ENCODE results near the gene FKBP4.

The FKBP4 gene

DNA sequence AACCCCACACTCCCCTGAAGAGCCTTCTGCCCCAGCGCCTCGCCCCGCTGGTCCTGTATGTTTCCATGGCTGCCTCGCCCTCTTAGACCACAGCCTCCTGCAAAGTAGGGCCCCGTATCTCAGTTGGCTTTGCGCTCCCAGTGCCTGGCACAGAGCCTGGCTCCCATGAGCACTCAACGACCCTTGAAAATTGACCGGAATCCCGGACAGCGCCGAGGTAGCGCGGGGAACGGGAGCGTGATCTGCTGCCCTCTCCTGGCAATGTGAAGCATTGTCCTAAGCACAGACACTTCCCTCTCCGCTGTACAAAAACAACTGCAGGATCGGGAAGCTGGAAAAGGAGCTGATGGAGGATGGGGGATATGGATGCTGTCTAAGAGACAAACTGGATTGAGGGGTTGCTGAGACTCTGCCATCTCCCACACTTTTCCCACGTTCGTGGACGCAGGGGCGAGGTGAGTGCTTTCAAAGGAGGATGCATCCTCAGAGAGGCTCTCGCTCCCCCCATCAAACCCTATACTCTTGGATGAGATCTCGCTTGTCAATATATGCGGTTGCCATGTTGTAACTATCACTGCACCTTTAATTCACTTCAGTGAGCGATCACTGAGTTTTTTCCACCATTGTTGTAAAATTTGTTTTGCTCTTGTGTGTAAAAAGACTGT lies 10.7 kb upstream of the FKBP4 start:
- peak; percentile 35 for DNase-seq

DNA sequence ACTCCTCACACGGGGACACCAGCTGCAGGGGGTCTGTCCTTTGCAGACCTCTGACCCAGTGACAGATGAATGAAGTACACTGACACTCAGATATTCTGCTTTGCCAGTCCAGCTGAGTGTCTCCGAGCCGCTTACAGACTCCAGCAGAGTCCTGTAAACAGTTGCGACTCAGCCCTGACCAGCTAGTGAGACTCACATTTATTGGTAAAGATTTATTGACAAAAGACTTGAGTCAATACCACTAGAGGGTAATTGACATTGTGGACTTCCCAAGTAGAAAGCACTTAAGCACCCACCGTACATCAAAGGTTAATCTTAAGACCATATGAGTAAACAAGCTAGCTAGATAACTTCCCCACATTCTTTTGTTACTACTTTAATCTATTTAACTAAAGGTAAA lies 9.8 kb upstream of the FKBP4 start:
- peak; percentile 4 for DNase-seq

DNA sequence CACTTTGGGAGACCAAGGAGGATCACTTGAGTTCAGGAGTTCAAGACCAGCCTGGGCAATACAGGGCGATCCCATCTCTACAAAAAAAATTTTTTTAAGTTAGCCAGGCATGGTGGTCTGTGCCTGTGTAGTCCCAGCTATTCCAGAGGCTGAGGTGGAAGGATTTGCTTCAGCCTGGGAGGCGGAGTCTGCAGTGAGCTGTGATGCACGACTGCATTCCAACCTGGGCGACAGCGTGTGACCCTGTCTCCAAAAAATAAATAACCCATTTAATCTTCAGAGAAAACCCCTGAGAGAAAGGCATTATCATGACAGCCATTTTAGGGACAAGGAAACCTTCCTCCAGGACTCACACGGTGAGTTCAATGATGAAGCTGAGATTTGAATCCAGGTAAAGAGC lies 3.7 kb upstream of the FKBP4 start:
- DNase-seq, result no peak

DNA sequence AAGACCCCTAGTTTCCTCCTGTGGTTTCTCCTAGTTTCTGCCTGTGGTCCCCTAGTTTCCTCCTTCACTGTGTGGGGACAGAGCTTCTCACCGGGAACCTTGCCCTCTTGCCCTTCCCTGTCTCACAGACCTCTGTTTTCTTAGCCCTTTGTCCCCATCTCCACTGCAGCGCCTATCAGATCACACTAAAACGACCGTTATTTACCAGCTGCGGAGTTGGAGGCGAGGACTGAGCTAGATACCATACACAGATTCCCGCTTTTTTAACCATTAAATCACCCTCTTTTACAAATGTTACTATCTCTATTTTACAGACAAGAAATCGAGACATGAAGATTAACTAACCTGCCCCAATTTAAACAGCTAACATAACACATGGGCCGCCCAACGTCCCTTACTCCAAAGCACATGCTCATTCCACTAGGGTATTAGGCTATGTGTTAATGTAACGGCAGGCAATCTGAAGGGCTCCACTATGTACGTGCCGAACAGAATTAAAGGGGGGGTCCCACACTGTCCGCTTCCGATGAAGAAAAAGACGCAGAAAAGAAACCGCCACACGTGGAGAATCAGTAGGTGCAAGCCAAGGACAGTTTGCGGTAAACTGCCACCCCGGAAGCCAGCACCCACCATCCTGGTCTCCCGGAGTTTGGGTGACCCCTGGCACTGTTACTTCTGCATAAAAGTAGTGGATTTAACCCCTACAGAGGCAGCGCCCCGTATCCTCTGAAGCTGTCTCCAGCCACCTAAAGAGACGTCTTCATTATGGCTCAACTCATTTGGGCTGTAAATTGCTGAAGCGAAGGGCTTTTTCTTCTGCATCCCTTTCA lies 1.9 kb upstream of the FKBP4 start:
- no peak for DNase-seq

DNA sequence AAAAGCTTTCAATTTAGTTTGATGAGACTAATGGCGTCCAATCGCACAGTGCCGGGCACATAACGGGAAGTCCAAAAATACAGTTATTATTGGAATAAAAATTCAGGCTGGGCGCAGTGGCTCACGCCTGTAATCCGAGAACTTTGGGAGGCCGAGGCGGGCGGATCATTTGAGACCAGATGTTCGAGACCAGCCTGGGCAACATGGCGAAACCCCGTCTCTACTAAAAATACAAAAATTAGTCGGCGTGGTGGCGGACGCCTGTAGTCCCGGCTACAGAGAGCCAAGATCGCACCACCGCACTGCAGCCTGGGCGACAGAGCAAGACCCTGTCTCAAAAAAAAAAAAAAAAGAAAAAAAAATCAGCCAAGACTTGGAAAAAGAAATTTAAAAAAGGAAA lies 1.2 kb upstream of the FKBP4 start:
- no peak for DNase-seq

DNA sequence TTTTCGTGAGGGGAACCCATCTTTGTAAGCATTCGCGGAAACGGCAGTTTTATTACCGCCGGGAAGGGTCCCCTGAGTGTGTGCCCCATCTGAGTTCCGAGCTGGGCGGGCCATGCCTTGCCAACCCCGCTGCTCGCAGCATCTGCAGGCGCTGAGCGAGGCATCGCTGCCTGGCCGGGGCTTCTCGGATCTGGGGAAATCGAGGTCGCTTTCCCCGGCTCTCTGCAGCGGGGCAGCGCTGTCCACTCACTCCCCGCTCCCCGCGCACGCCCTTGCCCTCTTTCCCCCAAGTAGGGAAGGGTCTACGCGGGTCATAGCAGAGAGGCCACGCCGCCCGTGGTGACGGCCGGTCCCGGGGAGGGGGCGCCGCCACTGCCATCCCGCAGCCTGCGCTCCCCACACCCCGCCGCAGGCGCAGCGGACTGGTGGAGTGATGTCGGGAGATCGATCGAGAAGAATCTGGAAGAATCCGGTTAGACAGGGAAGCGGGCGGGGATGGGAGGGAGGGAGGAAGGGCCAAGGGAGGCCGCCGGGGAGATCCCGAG lies 507 bp upstream of the FKBP4 start:
- peak; percentile 61 for DNase-seq

DNA sequence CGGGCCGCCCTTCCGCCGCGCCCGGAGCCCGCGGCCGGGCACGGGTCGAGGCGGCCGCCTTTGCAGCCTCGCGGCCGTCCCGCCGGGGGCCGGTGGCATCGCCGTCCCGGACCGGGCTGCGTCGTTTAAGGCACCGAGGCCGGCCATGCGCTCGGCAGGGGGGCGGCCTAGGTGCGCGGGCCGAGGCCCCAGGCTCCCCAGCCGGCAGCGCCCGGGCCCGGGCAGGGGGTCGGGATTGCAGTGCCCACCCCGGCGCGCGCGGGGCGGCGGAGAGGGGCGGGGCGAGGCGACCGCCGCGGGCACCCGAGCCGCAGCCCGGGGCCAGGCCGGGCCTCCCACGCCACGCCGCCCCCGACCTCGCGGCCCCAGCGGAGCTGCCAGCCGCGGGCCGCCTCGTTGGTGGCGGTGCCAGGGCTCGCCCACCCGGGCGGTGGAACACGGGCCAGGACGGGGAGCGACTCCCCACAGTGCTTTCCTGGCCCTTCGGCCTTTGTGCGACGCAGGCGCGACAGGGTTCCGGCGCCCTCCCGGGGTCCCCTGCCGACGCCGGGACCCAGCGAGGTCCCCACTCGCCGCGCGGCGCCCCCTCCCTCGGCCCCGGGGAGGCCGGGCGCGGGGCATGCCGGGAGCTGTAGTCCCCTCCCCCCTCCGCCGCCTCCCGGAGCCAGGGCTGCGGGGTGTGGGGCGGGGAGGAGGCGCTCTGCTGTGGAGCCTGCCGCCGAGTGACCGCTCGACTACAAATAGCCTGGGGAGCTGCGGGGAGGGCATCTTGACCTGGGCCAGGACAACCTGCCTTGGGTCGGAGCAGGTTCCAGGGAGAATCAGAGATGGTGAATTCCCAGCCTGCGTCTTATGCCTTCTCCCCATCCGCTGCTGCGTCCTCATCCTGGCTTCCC lies 769 bp downstream of the FKBP4 start:
- DNase-seq, result peak; percentile 5

DNA sequence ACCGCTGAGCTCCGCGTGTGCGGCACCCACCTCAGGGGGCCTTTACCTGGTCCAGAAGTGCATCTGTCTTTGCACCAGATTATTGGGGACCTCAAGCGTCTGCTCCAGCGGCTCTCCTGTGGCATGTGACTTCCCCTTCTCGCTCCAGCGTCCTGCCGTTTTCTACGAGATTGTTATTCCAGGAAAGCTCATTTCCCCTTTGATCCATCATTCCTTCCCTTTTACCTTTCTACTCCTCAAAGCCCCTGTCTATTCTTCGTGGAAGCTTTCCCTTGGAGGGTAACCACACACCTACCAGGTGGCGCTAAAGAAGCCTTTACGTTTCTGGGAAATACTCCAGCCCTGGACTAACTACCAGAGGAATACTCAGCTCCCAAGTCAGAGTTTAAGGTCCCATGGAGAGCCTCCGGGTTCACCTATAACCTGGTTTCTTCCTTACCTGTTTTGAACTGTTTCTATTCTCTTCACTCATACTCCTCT lies 1.5 kb downstream of the FKBP4 start:
- no peak for DNase-seq

DNA sequence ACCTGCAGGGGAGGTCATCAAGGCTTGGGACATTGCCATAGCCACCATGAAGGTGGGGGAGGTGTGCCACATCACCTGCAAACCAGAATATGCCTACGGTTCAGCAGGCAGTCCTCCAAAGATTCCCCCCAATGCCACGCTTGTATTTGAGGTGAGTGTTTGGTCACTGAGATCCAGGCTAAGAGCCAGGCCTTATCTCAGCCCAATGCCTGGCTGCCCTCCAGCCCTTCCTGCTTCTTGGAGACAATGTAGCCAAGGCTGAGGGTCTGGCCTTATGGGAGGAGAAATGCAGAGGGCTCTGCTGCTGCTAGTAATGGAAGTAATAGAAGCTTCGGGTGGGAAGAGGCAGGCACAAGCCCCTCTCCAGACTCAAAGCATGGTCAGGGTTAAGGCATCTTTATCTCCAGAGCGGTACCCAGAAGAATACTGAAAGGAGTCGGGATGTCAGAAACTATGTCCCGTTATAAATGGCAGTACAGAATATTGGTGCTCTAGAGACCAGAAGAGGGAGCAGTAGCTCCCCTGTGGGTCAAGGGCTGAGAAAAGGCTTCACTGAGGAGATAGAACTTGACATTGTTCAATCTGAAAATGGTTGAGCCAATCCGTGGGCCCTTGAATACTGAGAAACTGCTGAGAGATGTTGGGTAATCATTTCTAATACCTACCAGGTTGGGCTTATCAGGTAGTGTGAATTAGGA lies 3.1 kb downstream of the FKBP4 start:
- DNase-seq, result no peak

DNA sequence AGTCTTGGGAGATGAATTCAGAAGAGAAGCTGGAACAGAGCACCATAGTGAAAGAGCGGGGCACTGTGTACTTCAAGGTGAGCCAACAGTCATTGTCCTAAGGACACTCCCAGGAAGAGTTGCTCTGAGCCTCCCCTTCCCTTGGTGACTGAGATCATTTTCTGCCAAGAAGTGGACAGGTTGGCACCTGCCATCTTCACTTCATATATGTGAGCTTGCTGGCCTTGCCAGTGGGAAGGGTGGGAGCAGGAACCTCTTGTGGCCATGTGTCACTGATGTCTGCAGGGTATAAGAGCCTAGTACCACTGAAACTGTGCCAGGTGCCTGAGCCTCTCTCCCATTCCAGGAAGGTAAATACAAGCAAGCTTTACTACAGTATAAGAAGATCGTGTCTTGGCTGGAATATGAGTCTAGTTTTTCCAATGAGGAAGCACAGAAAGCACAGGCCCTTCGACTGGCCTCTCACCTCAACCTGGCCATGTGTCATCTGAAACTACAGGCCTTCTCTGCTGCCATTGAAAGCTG lies 5.3 kb downstream of the FKBP4 start:
- no peak for DNase-seq

DNA sequence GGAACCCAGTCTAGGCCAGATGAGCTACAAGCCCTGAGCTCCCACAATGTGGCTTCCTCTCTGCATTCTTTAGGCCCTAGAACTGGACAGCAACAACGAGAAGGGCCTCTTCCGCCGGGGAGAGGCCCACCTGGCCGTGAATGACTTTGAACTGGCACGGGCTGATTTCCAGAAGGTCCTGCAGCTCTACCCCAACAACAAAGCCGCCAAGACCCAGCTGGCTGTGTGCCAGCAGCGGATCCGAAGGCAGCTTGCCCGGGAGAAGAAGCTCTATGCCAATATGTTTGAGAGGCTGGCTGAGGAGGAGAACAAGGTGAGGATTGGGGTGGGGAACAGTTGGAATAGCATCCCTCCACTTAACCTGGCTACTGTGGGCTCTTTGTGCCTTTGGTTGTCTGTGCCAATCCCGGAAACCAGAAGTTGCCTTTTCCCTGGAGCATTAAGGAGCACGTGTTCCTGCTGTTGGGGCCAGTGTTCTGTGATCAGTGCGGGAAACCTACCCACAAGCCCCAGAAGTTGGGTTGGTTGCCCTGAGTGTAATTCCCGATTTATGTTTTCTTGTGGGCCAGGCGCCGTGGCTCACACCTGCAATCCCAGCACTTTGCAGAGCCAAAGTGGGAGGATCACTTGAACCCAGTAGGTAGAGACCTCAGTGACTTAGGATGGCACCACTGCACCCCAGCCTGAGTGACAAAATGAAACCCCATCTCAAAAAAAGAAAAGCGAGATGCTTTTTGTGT lies 6.4 kb downstream of the FKBP4 start:
- no peak for DNase-seq

DNA sequence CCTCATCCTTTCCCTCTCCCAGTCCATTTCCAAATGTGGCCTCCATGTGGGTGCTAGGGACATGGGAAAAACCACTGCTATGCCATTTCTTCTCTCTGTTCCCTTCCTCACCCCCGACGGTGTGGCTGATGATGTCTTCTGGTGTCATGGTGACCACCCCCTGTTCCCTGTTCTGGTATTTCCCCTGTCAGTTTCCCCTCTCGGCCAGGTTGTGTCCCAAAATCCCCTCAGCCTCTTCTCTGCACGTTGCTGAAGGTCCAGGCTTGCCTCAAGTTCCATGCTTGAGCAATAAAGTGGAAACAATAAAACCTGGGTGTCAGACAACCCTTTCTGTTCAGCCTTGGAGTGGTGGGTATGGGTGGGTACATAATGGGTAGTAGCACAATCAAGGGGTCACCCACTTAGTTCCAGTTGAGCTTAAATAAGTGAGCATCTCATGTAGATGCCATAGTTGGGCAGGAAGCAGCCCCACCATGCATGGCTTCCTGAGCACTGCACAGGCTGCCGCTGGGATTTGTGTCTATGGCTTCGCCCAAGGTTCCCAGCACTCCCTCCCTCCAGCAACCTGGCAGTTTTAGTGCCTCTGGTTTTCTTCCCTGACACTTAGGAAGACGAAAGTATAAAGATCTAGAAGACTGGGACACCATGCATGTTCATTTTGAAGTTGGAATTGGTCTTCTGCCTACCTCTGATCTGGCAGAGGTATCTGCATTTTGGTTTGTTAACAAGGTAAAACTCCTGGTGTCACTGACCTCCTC lies 9.0 kb downstream of the FKBP4 start:
- no peak for DNase-seq

DNA sequence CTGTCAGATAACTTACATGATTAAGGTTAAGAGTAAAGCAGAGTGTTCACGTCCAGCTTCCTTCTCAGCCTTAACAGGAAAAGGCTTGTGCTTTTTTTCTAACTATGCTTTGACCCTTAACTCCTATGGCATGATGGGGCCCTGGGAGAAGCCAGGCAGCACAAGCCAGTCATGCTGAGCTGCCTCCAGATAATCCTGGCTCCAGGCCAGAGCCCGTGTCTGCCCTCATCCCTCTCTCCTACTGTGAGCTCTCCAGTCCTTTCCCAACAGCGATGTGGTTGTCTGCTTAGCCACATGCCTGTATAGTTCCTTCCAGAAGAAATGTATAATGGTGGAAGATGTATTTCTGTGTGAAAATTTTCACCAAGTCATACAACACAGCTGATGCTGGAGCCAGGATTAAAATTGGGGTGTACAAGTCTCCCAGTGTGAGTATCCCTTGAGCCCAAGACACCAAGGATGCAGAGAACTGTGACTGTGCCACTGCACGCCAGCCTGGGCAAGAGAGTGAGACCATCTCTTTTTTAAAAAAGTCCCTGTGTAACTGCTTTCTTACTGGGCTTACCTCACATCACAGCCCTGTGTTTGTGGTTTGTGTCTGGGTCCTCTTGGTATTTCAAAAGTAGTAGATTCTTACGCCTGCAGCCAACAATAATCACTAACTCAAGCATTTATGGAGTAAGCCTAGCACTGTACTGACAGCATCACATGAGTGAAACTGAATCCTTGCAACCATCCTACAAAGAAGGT lies 9.8 kb downstream of the FKBP4 start:
- no peak for DNase-seq

DNA sequence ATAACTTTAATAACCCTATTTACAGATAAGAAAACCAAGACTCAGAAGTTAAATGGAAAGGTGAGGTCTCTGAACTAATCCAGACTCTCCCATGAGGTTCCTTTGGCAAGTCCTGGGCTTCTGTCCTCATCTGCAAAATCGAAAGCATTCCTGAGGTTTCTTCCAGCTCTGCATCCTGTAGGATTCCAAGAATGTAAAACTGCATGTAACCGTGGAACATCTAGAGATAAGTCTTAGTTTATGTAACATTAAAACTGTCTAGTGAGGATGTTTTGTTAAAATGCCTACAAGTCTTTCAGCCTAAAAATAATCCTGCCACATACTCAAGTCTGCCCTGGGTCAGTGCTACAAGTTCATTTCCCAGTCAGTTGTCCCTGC lies 10.4 kb downstream of the FKBP4 start:
- no peak for DNase-seq

DNA sequence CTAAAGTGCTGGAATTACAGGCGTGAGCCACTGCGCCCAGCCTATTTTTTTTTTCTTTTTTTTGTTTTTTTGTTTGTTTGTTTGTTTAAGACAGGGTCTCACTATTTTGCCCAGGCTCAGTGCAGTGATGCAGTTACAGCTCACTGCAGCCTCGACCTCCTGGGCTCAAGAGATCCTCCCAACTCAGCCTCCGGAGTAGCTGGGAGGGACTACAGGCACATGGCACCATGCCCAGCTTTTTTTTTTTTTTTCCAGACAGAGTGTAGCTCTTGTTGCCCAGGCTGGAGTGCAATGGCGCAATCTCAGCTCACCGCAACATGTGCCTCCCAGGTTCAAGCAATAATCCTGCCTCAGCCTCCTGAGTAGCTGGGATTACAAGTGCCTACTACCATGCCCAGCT lies 11.9 kb downstream of the FKBP4 start:
- DNase-seq, result no peak

DNA sequence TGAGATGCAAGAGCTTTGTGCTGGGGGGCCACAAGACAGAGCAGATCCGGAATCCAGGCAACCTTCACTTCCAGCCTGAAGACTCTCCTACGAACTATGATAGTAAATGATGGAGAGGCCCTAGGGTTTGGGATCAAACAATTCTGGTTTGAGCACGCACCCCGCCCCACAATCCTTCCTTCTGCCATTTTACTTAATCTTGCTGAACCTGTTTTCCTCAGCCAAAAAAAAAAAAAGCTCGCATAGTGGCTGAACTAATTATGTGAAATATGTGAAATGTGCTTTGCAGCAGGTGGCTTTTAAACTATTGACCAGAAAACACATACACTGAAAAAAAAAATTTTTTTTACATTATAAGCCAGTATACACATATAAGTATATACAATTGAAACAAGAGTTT lies 17.0 kb downstream of the FKBP4 start:
- DNase-seq, result no peak

DNA sequence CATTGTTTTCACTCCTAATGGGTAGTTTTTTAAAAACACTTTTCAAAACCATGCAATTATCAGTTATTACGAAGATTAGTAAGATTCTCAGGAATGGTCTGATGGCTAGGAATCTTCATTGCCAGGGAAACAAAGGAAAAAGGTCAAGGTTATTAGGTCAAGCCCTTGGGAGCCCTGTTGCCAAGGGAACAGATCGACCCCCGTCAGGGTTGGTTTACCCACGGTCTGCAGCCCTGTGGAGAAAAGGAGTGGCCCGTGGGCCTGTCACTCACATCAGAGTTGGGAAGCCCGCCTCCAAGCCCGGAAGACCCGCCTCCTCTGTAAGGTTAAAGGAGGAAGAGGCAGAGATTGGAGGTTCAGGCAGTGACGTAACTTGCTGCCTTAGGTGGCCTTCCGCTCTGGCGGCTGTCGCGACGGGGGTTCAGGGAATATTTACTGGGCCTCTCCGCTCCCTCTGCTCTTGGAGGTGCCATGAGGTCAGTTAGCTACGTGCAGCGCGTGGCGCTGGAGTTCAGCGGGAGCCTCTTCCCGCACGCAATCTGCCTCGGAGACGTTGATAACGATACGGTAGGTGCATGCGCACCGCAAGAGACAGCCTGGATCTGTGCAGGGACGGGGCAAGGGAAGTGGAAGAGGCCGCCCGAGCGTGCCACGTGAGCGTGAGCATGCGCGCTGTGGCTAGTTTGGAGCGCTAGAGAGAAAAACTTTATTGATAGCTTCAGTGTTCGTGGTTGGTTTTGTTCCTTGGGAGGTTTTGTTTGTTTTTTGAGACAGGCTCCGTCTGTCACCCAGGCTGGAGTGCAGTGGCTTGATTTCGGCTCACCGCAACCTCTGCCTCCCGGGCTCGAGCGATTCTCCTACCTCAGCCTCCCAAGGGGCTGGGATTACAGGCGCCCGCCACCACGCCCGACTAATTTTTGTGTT lies 17.8 kb downstream of the FKBP4 start, which contains the start of gene ITFG2:
TSS of gene ITFG2 (plus strand) at position 379 of the 924 bp plus-strand sequence. CDS start at position 472, 93 bp downstream.
- DNase-seq, result peak; percentile 85

All from NCI-H748 treated with DMSO at 0.1 percent for 48 hours (cell line).